Endothelial cell of umbilical vein (primary cell): ENCODE results near the gene PTOV1. TPM values are rescaled to one million over a fixed set of nuclear protein-coding genes. Genes with fewer than 3 reads are reported as not detected.

Source experiments
- BruUV-seq: library from RNA; stranded (reverse); fragments of 400-500 nt; replicated peaks from 2 replicates; lab custom pipeline; 2021; lab: Mats Ljungman, UMichigan
- CTCF ChIA-PET: fragments of 300-600, 350-600 bp; sonication (Branson Sonifier 250); formaldehyde crosslinking; loops from one replicate; lab custom pipeline; 2021; ENCODE audit warnings: antibody characterized with exemption, inconsistent platforms; lab: Charles Lee
- POLR2A ChIA-PET: fragments of 300-600, 350-600 bp; sonication (Branson Sonifier 250); formaldehyde crosslinking; loops from one replicate; lab custom pipeline; 2021; ENCODE audit warnings: antibody characterized with exemption, inconsistent platforms; lab: Charles Lee
- DNase-seq: peaks from one replicate; pipeline ENCODE4 v3.0.0-alpha.2; 2011; ENCODE audit warnings: low read depth, low spot score
- FAIRE-seq: peaks from 2 replicates; lab custom pipeline; 2011; peaks lifted over from hg19 to GRCh38; lab: Jason Lieb, UNC
- H2AFZ ChIP-seq: 2 replicates; pipeline ENCODE4 v1.6.0; 2012; ENCODE audit warnings: low read depth, low read length, control low read depth, inconsistent platforms
- H3K27ac ChIP-seq: 2 replicates; pipeline ENCODE4 v1.5.1; 2011; ENCODE audit warnings: low read depth, mild to moderate bottlenecking, control low read depth, low read length, moderate library complexity; ENCODE audit not compliant: insufficient read depth
- H3K27me3 ChIP-seq, 2 experiments: 2 replicates each; pipeline versions ENCODE4 v1.6.0 to v1.6.1; 2011; ENCODE audit warnings: low read length in 2 of 2, mixed read lengths in 1 of 2; ENCODE audit not compliant: control insufficient read depth in 2 of 2, insufficient read depth in 2 of 2
- H3K36me3 ChIP-seq, 2 experiments: 2 replicates in 1 of 2; 3 replicates in 1 of 2; pipeline ENCODE4 v1.5.1; 2011; ENCODE audit warnings: low read length in 2 of 2, mild to moderate bottlenecking in 1 of 2, moderate library complexity in 1 of 2; ENCODE audit not compliant: control insufficient read depth in 2 of 2, insufficient read depth in 2 of 2; ENCODE audit errors: extremely low read depth in 1 of 2
- H3K4me1 ChIP-seq: 3 replicates; pipeline ENCODE4 v1.5.1; 2011; ENCODE audit warnings: mild to moderate bottlenecking, low read length; ENCODE audit not compliant: control insufficient read depth, insufficient read depth; ENCODE audit errors: extremely low read depth
- H3K4me2 ChIP-seq: 2 replicates; pipeline ENCODE4 v1.6.1; 2011; ENCODE audit warnings: low read length, control low read depth, mixed read lengths; ENCODE audit not compliant: insufficient read depth
- H3K4me3 ChIP-seq, 3 experiments: fragments of 200-600 bp in 1 of 3; sonication (generic), shearing (Covaris generic) in 1 of 3; replicated peaks in 1 of 3; 2 replicates each; pipeline ENCODE4 v1.5.1; 2011 to 2016; ENCODE audit warnings: control low read depth in 3 of 3, low read length in 3 of 3, mild to moderate bottlenecking in 2 of 3, inconsistent platforms in 1 of 3, low read depth in 1 of 3, moderate library complexity in 1 of 3; ENCODE audit not compliant: insufficient read depth in 1 of 3
- H3K79me2 ChIP-seq: 2 replicates; pipeline ENCODE4 v1.6.0; 2012; ENCODE audit warnings: low read length, inconsistent platforms; ENCODE audit not compliant: control insufficient read depth, insufficient read depth
- H3K9ac ChIP-seq: replicated peaks from 2 replicates; pipeline ENCODE3; 2011; ENCODE audit warnings: low read length, control low read depth; ENCODE audit not compliant: insufficient read depth; ENCODE audit errors: extremely low read depth
- H3K9me1 ChIP-seq: replicated peaks from 3 replicates; pipeline ENCODE4 v1.6.0; 2011; ENCODE audit warnings: mild to moderate bottlenecking, low read length; ENCODE audit not compliant: control insufficient read depth, insufficient read depth; ENCODE audit errors: extremely low read depth
- H3K9me3 ChIP-seq: replicated peaks from 2 replicates; pipeline ENCODE4 v1.5.1; 2012; ENCODE audit warnings: low read length, inconsistent platforms; ENCODE audit not compliant: control insufficient read depth, insufficient read depth
- H4K20me1 ChIP-seq: replicated peaks from 2 replicates; pipeline ENCODE3; 2011; ENCODE audit warnings: mild to moderate bottlenecking, low read length; ENCODE audit not compliant: control insufficient read depth, insufficient read depth; ENCODE audit errors: extremely low read depth
- EZH2 ChIP-seq: IDR thresholded peaks from 2 replicates; pipeline ENCODE4 v1.6.1; 2012; ENCODE audit warnings: borderline replicate concordance, low read depth, mild to moderate bottlenecking, moderate library complexity, low read length, inconsistent platforms; ENCODE audit not compliant: severe bottlenecking
- FOS ChIP-seq: IDR thresholded peaks from 2 replicates; pipeline ENCODE4 v1.6.1; 2011; ENCODE audit warnings: mild to moderate bottlenecking, low read length, moderate library complexity, borderline replicate concordance; ENCODE audit not compliant: insufficient read depth
- GATA2 ChIP-seq: IDR thresholded peaks from 2 replicates; pipeline ENCODE4 v1.7.0; 2011; ENCODE audit warnings: low read depth, mild to moderate bottlenecking, moderate library complexity, mixed read lengths, low read length; ENCODE audit not compliant: insufficient read length, insufficient read depth
- JUN ChIP-seq: IDR thresholded peaks from 2 replicates; pipeline ENCODE4 v1.6.1; 2011; ENCODE audit warnings: borderline replicate concordance, low read depth; ENCODE audit not compliant: insufficient read length, insufficient read depth
- MYC ChIP-seq: IDR thresholded peaks from one replicate; pipeline ENCODE4 v1.6.1; 2011; ENCODE audit warnings: mild to moderate bottlenecking, low read depth, low read length
- POLR2A ChIP-seq: IDR thresholded peaks from 2 replicates; pipeline ENCODE4 v1.6.1; 2012; ENCODE audit warnings: low read depth, mild to moderate bottlenecking, control low read depth, low read length
- POLR2AphosphoS5 ChIP-seq: IDR thresholded peaks from 2 replicates; pipeline ENCODE4 v1.6.1; 2012; ENCODE audit warnings: low read depth, mild to moderate bottlenecking, control low read depth, low read length, moderate library complexity; ENCODE audit not compliant: insufficient read depth
- dilution Hi-C: fragments of 300-500 bp; cut with MboI; formaldehyde crosslinking; loops from one replicate; pipeline ENCODE4 v1.15.0; 2019; ENCODE audit warnings: low sequenced_read_pairs; ENCODE audit not compliant: extremely low pct_ligation_motif_present
- intact Hi-C: fragments of 100-400 bp; cut with micrococcal nuclease; formaldehyde crosslinking; loops from one replicate; pipeline ENCODE4 v1.10.0; 2022
- polyA plus RNA-seq, 4 experiments: library from polyadenylated mRNA; depleted of rRNA in 3 of 4; stranded (reverse) in 3 of 4; unstranded in 1 of 4; fragments of >200 nt; gene quantifications; 2 replicates each; pipeline versions ENCODE4 v1.2.1 to v1.2.3, GENCODE V29; 2011 to 2012; ENCODE audit warnings: missing spikeins in 1 of 4
- total RNA-seq: library from RNA; stranded (reverse); gene quantifications from 2 replicates; pipeline ENCODE4 v1.2.3, GENCODE V29; 2021
- TF ChIP-seq, protein P1 (sequence below): IDR thresholded peaks from 2 replicates; pipeline ENCODE4 v1.6.1; 2011; ENCODE audit not compliant: insufficient read depth, insufficient read length
- TF ChIP-seq, protein P2 (sequence below), 2 donors: IDR thresholded peaks; 1 replicate in 1 of 2; 2 replicates in 1 of 2; pipeline ENCODE4 v1.5.1; 2011; ENCODE audit warnings: low read length in 2 of 2, mild to moderate bottlenecking in 2 of 2, moderate library complexity in 2 of 2, control low read depth in 1 of 2, inconsistent platforms in 1 of 2, low read depth in 1 of 2; ENCODE audit not compliant: insufficient read depth in 1 of 2; ENCODE audit errors: extremely low read depth in 1 of 2

The PTOV1 gene
- total and polyA plus RNA-seq, 2 donors (not counting 3 experiments of a cell fraction or from before 2014, with no cell fraction given) = 116 to 184 TPM

DNA sequence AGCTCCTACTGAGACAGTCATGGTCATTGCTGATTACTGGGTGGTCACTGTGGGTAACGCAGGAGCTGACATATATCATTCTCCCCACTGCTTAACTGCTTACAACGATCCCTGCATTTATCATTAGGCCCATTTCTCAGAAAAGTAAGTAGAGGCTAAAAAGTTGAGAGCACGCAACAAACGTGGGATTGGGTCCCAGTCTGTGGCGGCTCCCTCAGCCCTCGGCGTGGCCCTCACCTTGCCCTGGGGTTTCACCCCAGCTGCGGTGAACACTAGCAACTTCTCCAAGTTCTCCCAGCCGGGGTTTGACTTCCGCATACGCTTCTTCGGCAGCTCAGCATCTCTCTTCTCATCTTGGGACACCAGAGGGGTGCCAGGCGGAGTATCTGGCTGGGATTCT lies 13.9 kb downstream of the PTOV1 start:
- H3K27ac ChIP-seq = no peak overlapping the region
- peaks cover 13 to 30% of the 10 kb centered on the region in 2 experiments for H3K36me3 ChIP-seq
- no peaks in the 10 kb centered on the region for H3K9me1 ChIP-seq
- no peak for FAIRE-seq
- ChIA-PET POLR2A (interaction anchor here (0.6 to 0.9 kb wide), 3 partner anchors 14 to 129 kb away, joined by 4 to 6 read pairs (median 6); partner anchors contain the start of gene PTOV1), CTCF (interaction anchor here (1.0 to 1.5 kb wide), 2 partner anchors 14 to 52 kb away, joined by 3 read pairs; partner anchors contain the start of gene FUZ)
- no peaks in the 10 kb centered on the region for H3K27me3 ChIP-seq
- H3K79me2 ChIP-seq = peaks cover 26% of the 10 kb centered on the region
- intact Hi-C loops = loop anchor here (5.0 kb wide), 2 partner anchors 188 to 273 kb away; partner anchors contain the start of genes PRMT1 and PRR12
- no peak overlapping the region for H2AFZ ChIP-seq
- H3K4me1 ChIP-seq = peaks cover 22% of the 10 kb centered on the region
- no peak overlapping the region for H3K9ac ChIP-seq
- no TSS peak for BruUV-seq
- dilution Hi-C loops = no loop called here
- no peaks in the 10 kb centered on the region for H3K9me3 ChIP-seq
- no peak for DNase-seq
- H3K4me3 ChIP-seq = no peak overlapping the region
- TF ChIP-seq, protein P1, sequence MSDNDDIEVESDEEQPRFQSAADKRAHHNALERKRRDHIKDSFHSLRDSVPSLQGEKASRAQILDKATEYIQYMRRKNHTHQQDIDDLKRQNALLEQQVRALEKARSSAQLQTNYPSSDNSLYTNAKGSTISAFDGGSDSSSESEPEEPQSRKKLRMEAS = no peak
- TF ChIP-seq EZH2 (no peak), FOS (no peak), MYC (no peak), GATA2 (no peak), JUN (no peak), POLR2AphosphoS5 (no peak), POLR2A (no peak)
- TF ChIP-seq, protein P2, sequence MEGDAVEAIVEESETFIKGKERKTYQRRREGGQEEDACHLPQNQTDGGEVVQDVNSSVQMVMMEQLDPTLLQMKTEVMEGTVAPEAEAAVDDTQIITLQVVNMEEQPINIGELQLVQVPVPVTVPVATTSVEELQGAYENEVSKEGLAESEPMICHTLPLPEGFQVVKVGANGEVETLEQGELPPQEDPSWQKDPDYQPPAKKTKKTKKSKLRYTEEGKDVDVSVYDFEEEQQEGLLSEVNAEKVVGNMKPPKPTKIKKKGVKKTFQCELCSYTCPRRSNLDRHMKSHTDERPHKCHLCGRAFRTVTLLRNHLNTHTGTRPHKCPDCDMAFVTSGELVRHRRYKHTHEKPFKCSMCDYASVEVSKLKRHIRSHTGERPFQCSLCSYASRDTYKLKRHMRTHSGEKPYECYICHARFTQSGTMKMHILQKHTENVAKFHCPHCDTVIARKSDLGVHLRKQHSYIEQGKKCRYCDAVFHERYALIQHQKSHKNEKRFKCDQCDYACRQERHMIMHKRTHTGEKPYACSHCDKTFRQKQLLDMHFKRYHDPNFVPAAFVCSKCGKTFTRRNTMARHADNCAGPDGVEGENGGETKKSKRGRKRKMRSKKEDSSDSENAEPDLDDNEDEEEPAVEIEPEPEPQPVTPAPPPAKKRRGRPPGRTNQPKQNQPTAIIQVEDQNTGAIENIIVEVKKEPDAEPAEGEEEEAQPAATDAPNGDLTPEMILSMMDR (IDR thresholded peaks at IDR 0.05; ENCODE audit: extremely low read depth in 1 of 2, insufficient read depth in 1 of 2, low read depth in 1 of 2, low read length in 2 of 2) = no peak
- H3K4me2 ChIP-seq = no peak overlapping the region
- H4K20me1 ChIP-seq = no peaks in the 10 kb centered on the region
